Hepatocyte (in vitro differentiated cells): Measurements from ENCODE around the gene BIK. TPM values are rescaled to one million over a fixed set of nuclear protein-coding genes. Genes with fewer than 3 reads are reported as not detected.
A peak's percentile ranks its signal among the peaks of the same experiment; 100 is the strongest.

ENCODE experiments used
- DNase-seq: peaks from one replicate; pipeline ENCODE4 v3.0.0-alpha.2; 2016; ENCODE audit warnings: low spot score
- H2AFZ ChIP-seq: fragments of 200-600 bp; sonication (generic); 2 replicates; pipeline ENCODE4 v1.6.0; 2016; ENCODE audit warnings: antibody characterized with exemption, mild to moderate bottlenecking
- H3K27ac ChIP-seq: fragments of 200-600 bp; sonication (generic); 2 replicates; pipeline ENCODE4 v1.5.1; 2016; ENCODE audit warnings: mild to moderate bottlenecking
- H3K27me3 ChIP-seq: fragments of 200-600 bp; sonication (generic); 2 replicates; pipeline ENCODE4 v1.6.1; 2016
- H3K36me3 ChIP-seq: fragments of 200-600 bp; sonication (generic); replicated peaks from 2 replicates; pipeline ENCODE4 v1.5.1; 2016; ENCODE audit warnings: low read depth; ENCODE audit not compliant: insufficient read depth
- H3K4me1 ChIP-seq: fragments of 200-600 bp; sonication (generic); 2 replicates; pipeline ENCODE4 v1.5.1; 2016; ENCODE audit warnings: mild to moderate bottlenecking, moderate library complexity; ENCODE audit not compliant: insufficient read depth
- H3K4me2 ChIP-seq: fragments of 200-600 bp; sonication (generic); 2 replicates; pipeline ENCODE4 v1.6.0; 2016
- H3K4me3 ChIP-seq: fragments of 200-600 bp; sonication (generic); 2 replicates; pipeline ENCODE4 v1.5.1; 2016; ENCODE audit warnings: mild to moderate bottlenecking
- H3K79me2 ChIP-seq: fragments of 200-600 bp; sonication (generic); 2 replicates; pipeline ENCODE4 v1.6.0; 2017; ENCODE audit warnings: mild to moderate bottlenecking
- H3K9me2 ChIP-seq: fragments of 200-600 bp; sonication (generic); replicated peaks from 2 replicates; pipeline ENCODE4 v1.6.0; 2017; ENCODE audit warnings: mild to moderate bottlenecking; ENCODE audit not compliant: insufficient read depth
- H3K9me3 ChIP-seq: fragments of 200-600 bp; sonication (generic); 2 replicates; pipeline ENCODE4 v1.5.1; 2016; ENCODE audit warnings: low read depth, mild to moderate bottlenecking
- H4K20me1 ChIP-seq: fragments of 200-600 bp; sonication (generic); 2 replicates; pipeline ENCODE4 v1.6.0; 2016; ENCODE audit warnings: mild to moderate bottlenecking; ENCODE audit not compliant: insufficient read depth, poor library complexity, severe bottlenecking
- CTCF ChIP-seq: fragments of 200-600 bp; sonication (generic); IDR thresholded peaks from 2 replicates; pipeline ENCODE4 v1.5.1; 2016; ENCODE audit warnings: antibody characterized with exemption, mild to moderate bottlenecking; ENCODE audit not compliant: poor library complexity
- EZH2 ChIP-seq: fragments of 200-600 bp; sonication (generic); IDR thresholded peaks from 2 replicates; pipeline ENCODE4 v1.6.1; 2016; ENCODE audit warnings: antibody characterized with exemption, mild to moderate bottlenecking, borderline replicate concordance
- EZH2phosphoT487 ChIP-seq: fragments of 200-600 bp; sonication (generic); IDR thresholded peaks from one replicate; pipeline ENCODE4 v1.6.1; 2018; ENCODE audit warnings: antibody characterized with exemption, mild to moderate bottlenecking, low read depth, moderate library complexity; ENCODE audit not compliant: unreplicated experiment, severe bottlenecking
- whole genome bisulfite sequencing: methylation state at CpG from one replicate; pipeline ENCODE4 v1.1.6; 2016; ENCODE audit warnings: low lambda C conversion rate; ENCODE audit errors: missing lambda C conversion rate; 5-methylcytosine and 5-hydroxymethylcytosine counted together
- polyA plus RNA-seq: library from polyadenylated mRNA; unstranded; fragments of >200 nt; fragmentation: Nextera tagmentation; extraction: Ambion mirVana; gene quantifications from 2 replicates; pipeline ENCODE4 v1.2.1, GENCODE V29; 2016
- total RNA-seq: library from RNA; depleted of rRNA; stranded (reverse); fragments of >200 nt; gene quantifications from 2 replicates; pipeline ENCODE4 v1.2.3, GENCODE V29; 2014

Gene BIK
- total and polyA plus RNA-seq, 2 experiments from 2014 or later, result 10.6 to 15.5 TPM

- H3K27me3 ChIP-seq, result peaks cover 39% of the 10 kb centered on the region
- H3K4me1 ChIP-seq, result peaks cover 16% of the 10 kb centered on the region
- no peak overlapping the region for H3K27ac ChIP-seq
- H3K79me2 ChIP-seq, result no peaks in the 10 kb centered on the region
- peak overlapping the region; percentile 64 for H2AFZ ChIP-seq
- no peaks in the 10 kb centered on the region for H3K36me3 ChIP-seq
- DNase-seq, result peak; percentile 69
- peak overlapping the region; percentile 100 for H3K4me2 ChIP-seq
- TF ChIP-seq EZH2phosphoT487 (no peak), EZH2 (peak; percentile 68)
- H4K20me1 ChIP-seq, result no peaks in the 10 kb centered on the region
- 4% methylated on average over 83 of the region's 86 CpGs for WGBS
- no peaks in the 10 kb centered on the region for H3K9me3 ChIP-seq
- H3K9me2 ChIP-seq, result no peaks in the 10 kb centered on the region
- peak overlapping the region; percentile 51 for H3K4me3 ChIP-seq
Observed at GRCh38 chr22:43110927-43111623, 525 bp downstream of the BIK start.

- Histone ChIP-seq H3K79me2 (no peaks in the 10 kb centered on the region), H4K20me1 (no peaks in the 10 kb centered on the region), H3K27ac (no peak overlapping the region), H3K9me3 (no peaks in the 10 kb centered on the region), H3K27me3 (peaks cover 38% of the 10 kb centered on the region), H3K4me2 (no peak overlapping the region), H3K4me3 (no peak overlapping the region), H3K4me1 (peaks cover 16% of the 10 kb centered on the region), H3K9me2 (no peaks in the 10 kb centered on the region), H3K36me3 (no peaks in the 10 kb centered on the region), H2AFZ (no peak overlapping the region)
- WGBS, result 65% methylated on average over 13 of the region's 13 CpGs
- TF ChIP-seq EZH2phosphoT487 (no peak), CTCF (no peak), EZH2 (no peak)
- DNase-seq, result no peak
Observed at GRCh38 chr22:43113526-43114251, 3.1 kb downstream of the BIK start.

- no peaks in the 10 kb centered on the region for H3K79me2 ChIP-seq
- peak; percentile 42 for DNase-seq
- H3K27ac ChIP-seq, result no peak overlapping the region
- WGBS, result 25% methylated on average over 5 of the region's 5 CpGs
- peaks cover 18% of the 10 kb centered on the region for H3K4me1 ChIP-seq
- H4K20me1 ChIP-seq, result no peaks in the 10 kb centered on the region
- peaks cover 27% of the 10 kb centered on the region for H3K27me3 ChIP-seq
- H3K36me3 ChIP-seq, result no peaks in the 10 kb centered on the region
- TF ChIP-seq CTCF (no peak), EZH2phosphoT487 (no peak), EZH2 (no peak)
- no peak overlapping the region for H2AFZ ChIP-seq
- no peak overlapping the region for H3K4me3 ChIP-seq
- no peaks in the 10 kb centered on the region for H3K9me2 ChIP-seq
- peak overlapping the region; percentile 3 for H3K4me2 ChIP-seq
- no peaks in the 10 kb centered on the region for H3K9me3 ChIP-seq
Observed at GRCh38 chr22:43114958-43115357, 4.4 kb downstream of the BIK start.

- DNase-seq, result no peak
- Histone ChIP-seq H4K20me1 (no peaks in the 10 kb centered on the region), H3K4me2 (no peak overlapping the region), H3K79me2 (no peaks in the 10 kb centered on the region), H3K4me3 (no peak overlapping the region), H3K27me3 (peaks cover 10% of the 10 kb centered on the region), H2AFZ (no peak overlapping the region), H3K36me3 (no peaks in the 10 kb centered on the region), H3K4me1 (peaks cover 6% of the 10 kb centered on the region), H3K9me3 (no peaks in the 10 kb centered on the region), H3K9me2 (no peaks in the 10 kb centered on the region), H3K27ac (no peak overlapping the region)
- 94% methylated on average over 7 of the region's 7 CpGs for WGBS
- TF ChIP-seq CTCF (no peak), EZH2phosphoT487 (no peak), EZH2 (no peak)
Observed at GRCh38 chr22:43116932-43117331, 6.4 kb downstream of the BIK start.
